ENCODE measurements around the gene IL27RA.

DNA sequence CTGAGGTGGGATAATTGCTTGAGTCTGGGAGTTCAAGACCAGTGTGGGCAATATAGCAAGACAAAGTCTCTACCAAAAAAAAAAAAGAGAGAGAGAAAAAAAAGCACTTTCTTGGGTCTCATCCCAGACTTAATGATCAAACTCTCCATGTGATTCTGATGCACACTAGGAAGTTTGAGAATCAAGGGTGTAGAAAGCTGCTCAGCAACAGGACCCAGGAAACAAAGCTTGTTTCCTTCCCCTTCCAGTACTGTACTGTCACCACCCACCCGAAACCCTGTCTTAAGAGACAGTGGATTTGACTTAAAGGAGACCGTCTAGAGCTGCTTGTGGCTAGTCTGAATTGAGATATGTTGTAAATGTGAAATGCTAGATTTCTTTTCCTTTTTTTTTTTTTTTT is 46.8 kb downstream of the IL27RA start:
- no peak for TF ChIP-seq POLR2A (IDR thresholded peaks at IDR 0.05)
- no peak for TF ChIP-seq CTCF (IDR thresholded peaks at IDR 0.05 in 8 of 11, conservative IDR thresholded peaks at IDR 0.05 in 3 of 11)
